ENCODE data around the gene GZF1.

DNA sequence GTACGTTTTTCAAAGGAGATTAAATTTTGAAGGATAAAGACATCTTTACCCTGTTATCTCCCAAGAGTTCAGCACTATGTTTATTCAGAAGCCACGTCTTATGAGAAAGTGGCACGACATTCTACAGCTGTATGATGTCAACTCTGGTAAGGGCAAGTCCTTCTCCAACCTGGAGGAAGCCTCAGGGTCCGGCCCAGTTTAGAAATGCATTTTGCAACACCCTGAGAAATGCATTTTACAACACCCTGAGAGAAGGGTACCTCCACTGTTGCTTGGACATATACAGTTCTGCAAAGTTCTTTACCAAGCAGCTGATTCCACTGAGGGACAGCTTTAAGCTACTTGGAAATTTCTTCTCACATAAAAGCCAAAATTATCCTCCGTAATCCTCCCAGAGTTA lies 41.8 kb downstream of the GZF1 start:
- TF ChIP-seq, protein P1, sequence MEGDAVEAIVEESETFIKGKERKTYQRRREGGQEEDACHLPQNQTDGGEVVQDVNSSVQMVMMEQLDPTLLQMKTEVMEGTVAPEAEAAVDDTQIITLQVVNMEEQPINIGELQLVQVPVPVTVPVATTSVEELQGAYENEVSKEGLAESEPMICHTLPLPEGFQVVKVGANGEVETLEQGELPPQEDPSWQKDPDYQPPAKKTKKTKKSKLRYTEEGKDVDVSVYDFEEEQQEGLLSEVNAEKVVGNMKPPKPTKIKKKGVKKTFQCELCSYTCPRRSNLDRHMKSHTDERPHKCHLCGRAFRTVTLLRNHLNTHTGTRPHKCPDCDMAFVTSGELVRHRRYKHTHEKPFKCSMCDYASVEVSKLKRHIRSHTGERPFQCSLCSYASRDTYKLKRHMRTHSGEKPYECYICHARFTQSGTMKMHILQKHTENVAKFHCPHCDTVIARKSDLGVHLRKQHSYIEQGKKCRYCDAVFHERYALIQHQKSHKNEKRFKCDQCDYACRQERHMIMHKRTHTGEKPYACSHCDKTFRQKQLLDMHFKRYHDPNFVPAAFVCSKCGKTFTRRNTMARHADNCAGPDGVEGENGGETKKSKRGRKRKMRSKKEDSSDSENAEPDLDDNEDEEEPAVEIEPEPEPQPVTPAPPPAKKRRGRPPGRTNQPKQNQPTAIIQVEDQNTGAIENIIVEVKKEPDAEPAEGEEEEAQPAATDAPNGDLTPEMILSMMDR (IDR thresholded peaks at IDR 0.05; ENCODE audit: insufficient read depth, low read length) = no peak
- no peak for TF ChIP-seq SPI1 (IDR thresholded peaks at IDR 0.05; ENCODE audit: borderline replicate concordance, low read depth)
